Sigmoid colon (tissue), 4 donors: Measurements from ENCODE around the gene MYO5C.

Source experiments
- CTCF ChIP-seq, 4 experiments: fragments of 450-650 bp in 3 of 4; fragments of 200-600 bp in 1 of 4; IDR thresholded peaks; one replicate each; pipeline ENCODE4 v1.5.1; 2016 to 2019; ENCODE audit warnings: antibody characterized with exemption in 4 of 4, mild to moderate bottlenecking in 3 of 4, moderate library complexity in 2 of 4
- EP300 ChIP-seq, 4 donors: sonication (generic); formaldehyde crosslinking; IDR thresholded peaks; one replicate each; pipeline ENCODE4 v1.6.1; 2017; ENCODE audit warnings: antibody characterized with exemption in 4 of 4
- POLR2A ChIP-seq, 2 donors: fragments of 450-650 bp; IDR thresholded peaks; one replicate each; pipeline ENCODE4 v1.6.1; 2016; ENCODE audit warnings: antibody characterized with exemption in 2 of 2, mild to moderate bottlenecking in 2 of 2, moderate library complexity in 2 of 2
- POLR2AphosphoS5 ChIP-seq, 4 donors: sonication (generic); formaldehyde crosslinking; IDR thresholded peaks; one replicate each; pipeline ENCODE4 v1.6.1; 2017; ENCODE audit warnings: antibody characterized with exemption in 4 of 4

GRCh38 chr15:52178765-52179164 lies 116.8 kb downstream of the MYO5C start:
- TF ChIP-seq CTCF (IDR thresholded peaks at IDR 0.05) (no peak), POLR2AphosphoS5 (IDR thresholded peaks at IDR 0.05) (no peak), POLR2A (IDR thresholded peaks at IDR 0.05) (no peak), EP300 (IDR thresholded peaks at IDR 0.05) (no peak)
